H9 (cell line): ENCODE data around the gene SIK2. TPM values are rescaled to one million over a fixed set of nuclear protein-coding genes. Genes with fewer than 3 reads are reported as not detected.

Experiments used
- DNase-seq: peaks from one replicate; pipeline ENCODE4 v3.0.0-alpha.2; 2017
- H2AFZ ChIP-seq: one replicate; pipeline ENCODE4 v1.6.1; 2013; ENCODE audit warnings: mild to moderate bottlenecking, low read length, control low read depth, moderate library complexity
- H2AK5ac ChIP-seq: 2 replicates; pipeline ENCODE4 v1.6.1; 2013; ENCODE audit warnings: low read length, control low read depth, mixed read lengths; ENCODE audit not compliant: insufficient read length
- H2BK120ac ChIP-seq: one replicate; pipeline ENCODE4 v1.6.1; 2013; ENCODE audit warnings: low read depth, mild to moderate bottlenecking, low read length, control low read depth, inconsistent platforms; ENCODE audit not compliant: poor library complexity, severe bottlenecking
- H2BK12ac ChIP-seq: 2 replicates; pipeline ENCODE4 v1.6.1; 2013; ENCODE audit warnings: low read length, control low read depth, mixed read lengths, low read depth; ENCODE audit not compliant: insufficient read length
- H2BK15ac ChIP-seq: 2 replicates; pipeline ENCODE4 v1.6.1; 2013; ENCODE audit warnings: low read depth, low read length, control low read depth
- H2BK20ac ChIP-seq: one replicate; pipeline ENCODE4 v1.6.1; 2013; ENCODE audit warnings: low read depth, mild to moderate bottlenecking, low read length, control low read depth, inconsistent platforms; ENCODE audit not compliant: poor library complexity, severe bottlenecking
- H2BK5ac ChIP-seq: 2 replicates; pipeline ENCODE4 v1.6.1; 2013; ENCODE audit warnings: low read length, control low read depth, mixed read lengths; ENCODE audit not compliant: insufficient read length
- H3K14ac ChIP-seq: 2 replicates; pipeline ENCODE4 v1.6.1; 2013; ENCODE audit warnings: low read length, control low read depth; ENCODE audit not compliant: insufficient read depth
- H3K18ac ChIP-seq: 2 replicates; pipeline ENCODE4 v1.6.1; 2013; ENCODE audit warnings: low read depth, mild to moderate bottlenecking, mixed read lengths, low read length, control low read depth; ENCODE audit not compliant: insufficient read length
- H3K23ac ChIP-seq: 2 replicates; pipeline ENCODE4 v1.6.1; 2013; ENCODE audit warnings: low read length, control low read depth, mixed read lengths, low read depth; ENCODE audit not compliant: insufficient read length
- H3K23me2 ChIP-seq: 2 replicates; pipeline ENCODE4 v1.6.1; 2013; ENCODE audit warnings: low read depth, mild to moderate bottlenecking, mixed read lengths, low read length, control low read depth; ENCODE audit not compliant: insufficient read length, poor library complexity, severe bottlenecking
- H3K27ac ChIP-seq: 2 replicates; pipeline ENCODE4 v1.5.1; 2013; ENCODE audit warnings: low read length, control low read depth, mixed read lengths, low read depth; ENCODE audit not compliant: insufficient read length
- H3K27me3 ChIP-seq: 2 replicates; pipeline ENCODE4 v1.6.1; 2013; ENCODE audit warnings: low read length, control low read depth, inconsistent platforms; ENCODE audit not compliant: insufficient read depth
- H3K4ac ChIP-seq: 2 replicates; pipeline ENCODE4 v1.6.1; 2013; ENCODE audit warnings: low read depth, mild to moderate bottlenecking, control low read depth, inconsistent platforms, low read length, moderate library complexity
- H3K4me1 ChIP-seq: 2 replicates; pipeline ENCODE4 v1.6.1; 2013; ENCODE audit warnings: low read length, control low read depth, inconsistent platforms; ENCODE audit not compliant: insufficient read depth
- H3K4me2 ChIP-seq: 2 replicates; pipeline ENCODE4 v1.6.1; 2013; ENCODE audit warnings: low read length, control low read depth, mixed read lengths; ENCODE audit not compliant: insufficient read length, insufficient read depth
- H3K56ac ChIP-seq: 2 replicates; pipeline ENCODE4 v1.6.1; 2013; ENCODE audit warnings: low read depth, mild to moderate bottlenecking, mixed read lengths, low read length, control low read depth; ENCODE audit not compliant: insufficient read length
- H3K79me1 ChIP-seq: 2 replicates; pipeline ENCODE4 v1.6.1; 2013; ENCODE audit warnings: low read depth, mild to moderate bottlenecking, moderate library complexity, low read length, control low read depth, inconsistent platforms; ENCODE audit not compliant: insufficient read depth, poor library complexity, severe bottlenecking
- H3K79me2 ChIP-seq: 2 replicates; pipeline ENCODE4 v1.6.1; 2013; ENCODE audit warnings: low read length, control low read depth, inconsistent platforms; ENCODE audit not compliant: insufficient read depth
- H3K9ac ChIP-seq: 2 replicates; pipeline ENCODE4 v1.6.1; 2013; ENCODE audit warnings: low read length, control low read depth, mixed read lengths; ENCODE audit not compliant: insufficient read length; ENCODE audit errors: extremely low read depth
- H3K9me3 ChIP-seq: one replicate; pipeline ENCODE4 v1.6.1; 2013; ENCODE audit warnings: low read depth, low read length, inconsistent platforms; ENCODE audit not compliant: control insufficient read depth
- H3T11ph ChIP-seq: one replicate; pipeline ENCODE4 v1.6.1; 2013; ENCODE audit warnings: mild to moderate bottlenecking, low read length, control low read depth, inconsistent platforms
- H4K20me1 ChIP-seq: one replicate; pipeline ENCODE4 v1.6.1; 2013; ENCODE audit not compliant: control insufficient read depth, insufficient read length, insufficient read depth
- H4K5ac ChIP-seq: 2 replicates; pipeline ENCODE4 v1.6.1; 2013; ENCODE audit warnings: low read depth, mild to moderate bottlenecking, mixed read lengths, low read length, control low read depth; ENCODE audit not compliant: insufficient read length
- H4K8ac ChIP-seq: replicated peaks from 2 replicates; pipeline ENCODE4 v1.6.1; 2013; ENCODE audit warnings: low read length, control low read depth, mixed read lengths, low read depth; ENCODE audit not compliant: insufficient read length
- H4K91ac ChIP-seq: 2 replicates; pipeline ENCODE4 v1.6.1; 2013; ENCODE audit warnings: low read depth, mild to moderate bottlenecking, moderate library complexity, mixed read lengths, low read length, control low read depth; ENCODE audit not compliant: insufficient read length
- H3K27ac Mint-ChIP-seq, 3 experiments: 2 replicates in 2 of 3; 3 replicates in 1 of 3; pipeline ENCODE4 v1.8.0; 2020 to 2021; ENCODE audit warnings: mixed read lengths in 3 of 3, mild to moderate bottlenecking in 1 of 3, moderate library complexity in 1 of 3
- H3K27me3 Mint-ChIP-seq: 2 replicates; pipeline ENCODE4 v1.8.0; 2021; ENCODE audit warnings: low read depth, mild to moderate bottlenecking, moderate library complexity, mixed read lengths
- H3K36me3 Mint-ChIP-seq, 3 experiments: 2 replicates in 2 of 3; 3 replicates in 1 of 3; pipeline ENCODE4 v1.8.0; 2020 to 2021; ENCODE audit warnings: low read depth in 3 of 3, mixed read lengths in 3 of 3; ENCODE audit not compliant: insufficient read depth in 1 of 3
- H3K4me1 Mint-ChIP-seq, 2 experiments: 2 replicates each; pipeline ENCODE4 v1.8.0; 2020; ENCODE audit warnings: mixed read lengths in 2 of 2
- H3K4me3 Mint-ChIP-seq, 2 experiments: 2 replicates in 1 of 2; 3 replicates in 1 of 2; pipeline ENCODE4 v1.8.0; 2020 to 2021; ENCODE audit warnings: mild to moderate bottlenecking in 2 of 2, mixed read lengths in 2 of 2, moderate library complexity in 1 of 2
- H3K9me3 Mint-ChIP-seq, 2 experiments: 2 replicates in 1 of 2; 3 replicates in 1 of 2; pipeline ENCODE4 v1.8.0; 2020; ENCODE audit warnings: mild to moderate bottlenecking in 2 of 2, mixed read lengths in 2 of 2, moderate library complexity in 1 of 2
- CTCF ChIP-seq: fragments of 200-600 bp; sonication (generic); conservative IDR thresholded peaks from 3 replicates; pipeline ENCODE4 v1.8.0; 2021; ENCODE audit warnings: antibody characterized with exemption, mild to moderate bottlenecking
- WGBS: extraction: QIAGEN DNeasy Blood & Tissue Kit; methylation state at CpG from one replicate; pipeline ENCODE4 v1.1.7; 2013; ENCODE audit warnings: missing lambda C conversion rate, low lambda C conversion rate, mixed read lengths; ENCODE audit not compliant: insufficient read length; ENCODE audit errors: extremely low coverage; 5-methylcytosine and 5-hydroxymethylcytosine counted together
- total RNA-seq: library from RNA; stranded (reverse); gene quantifications from 2 replicates; pipeline ENCODE4 v1.2.1, GENCODE V29; 2021

The SIK2 gene
- total RNA-seq, 1 experiment from 2014 or later: 7.5 TPM

DNA sequence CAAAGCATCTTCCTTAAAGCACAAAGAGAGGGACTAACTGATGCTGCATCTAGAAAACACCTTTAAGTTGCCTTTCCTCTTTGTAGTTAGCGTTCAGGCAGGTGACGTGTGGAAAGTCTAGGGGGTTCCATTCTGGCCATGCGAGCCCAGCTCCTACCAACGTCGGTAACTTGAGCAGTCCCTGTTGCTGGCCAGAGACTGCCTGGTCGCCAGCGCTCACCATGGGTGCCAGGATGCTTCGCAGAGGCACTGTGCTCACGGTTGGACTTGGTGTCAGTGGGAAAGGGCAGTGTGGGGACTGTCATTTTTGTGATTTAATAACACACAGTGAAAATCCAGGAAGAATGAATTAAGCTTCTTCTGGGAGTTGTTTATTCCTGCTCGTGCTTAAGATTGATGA lies 123.4 kb downstream of the SIK2 start:
- Histone ChIP-seq H2BK15ac (no peak overlapping the region), H3K4me1 (no peaks in the 10 kb centered on the region; the same call in 1 of the 2 replicates), H4K20me1 (no peaks in the 10 kb centered on the region), H2BK120ac (no peak overlapping the region), H3K27me3 (no peaks in the 10 kb centered on the region), H4K8ac (no peak overlapping the region), H2BK20ac (no peak overlapping the region), H2BK5ac (no peak overlapping the region), H3K27ac (no peak overlapping the region), H2BK12ac (no peak overlapping the region), H2AFZ (no peak overlapping the region), H2AK5ac (no peak overlapping the region), H4K5ac (no peak overlapping the region), H3K9me3 (no peaks in the 10 kb centered on the region), H3K79me1 (no peaks in the 10 kb centered on the region), H3K4ac (no peak overlapping the region), H3K18ac (no peak overlapping the region), H3K23me2 (no peaks in the 10 kb centered on the region), H3K4me2 (no peak overlapping the region), H3K79me2 (no peaks in the 10 kb centered on the region), H4K91ac (no peak overlapping the region), H3K56ac (no peak overlapping the region), H3K9ac (no peak overlapping the region), H3T11ph (no peak overlapping the region), H3K23ac (no peak overlapping the region), H3K14ac (no peak overlapping the region)
- peak overlapping the region in 1 of 3 experiments; percentile 80; a peak in 1 of 7 replicates for H3K27ac Mint-ChIP-seq
- H3K4me1 Mint-ChIP-seq: peaks cover 16 to 19% of the 10 kb centered on the region in 2 experiments
- H3K36me3 Mint-ChIP-seq: peaks cover 8 to 33% (median 30%) of the 10 kb centered on the region in 3 experiments; a peak in 6 of 7 replicates
- no peak overlapping the region for H3K4me3 Mint-ChIP-seq
- H3K9me3 Mint-ChIP-seq: no peaks in the 10 kb centered on the region
- TF ChIP-seq CTCF: no peak
- WGBS: no CpG with 5 or more reads among the region's 10 CpGs
- no peak for DNase-seq
- H3K27me3 Mint-ChIP-seq: no peaks in the 10 kb centered on the region
